A673 (cell line): ENCODE data around the gene CLEC16A. TPM values are rescaled to one million over a fixed set of nuclear protein-coding genes. Genes with fewer than 3 reads are reported as not detected.
A peak's percentile ranks its signal among the peaks of the same experiment; 100 is the strongest.

Experiments used
- BruUV-seq: library from RNA; stranded (reverse); fragments of 400-500 nt; replicated peaks from 2 replicates; lab custom pipeline; 2021; lab: Mats Ljungman, UMichigan
- CTCF ChIA-PET: fragments of 300-600 bp; sonication (Branson Sonifier 250); formaldehyde crosslinking; loops from one replicate; lab custom pipeline; 2022; ENCODE audit warnings: antibody characterized with exemption; lab: Charles Lee
- POLR2A ChIA-PET: fragments of 300-600 bp; sonication (Branson Sonifier 250); formaldehyde crosslinking; loops from one replicate; lab custom pipeline; 2022; ENCODE audit warnings: antibody characterized with exemption; ENCODE audit not compliant: low non-redundant PET; lab: Charles Lee
- DNase-seq: peaks from one replicate; pipeline ENCODE4 v3.0.0-alpha.2; 2015; ENCODE audit warnings: low spot score
- H3K27ac ChIP-seq: fragments of 200-600 bp; sonication (generic); 2 replicates; pipeline ENCODE4 v1.5.1; 2016; ENCODE audit warnings: mixed run types, low read depth, mild to moderate bottlenecking, mixed read lengths, antibody characterized with exemption, low read length; ENCODE audit not compliant: poor library complexity, severe bottlenecking
- H3K27me3 ChIP-seq: fragments of 200-600 bp; sonication (generic); replicated peaks from 2 replicates; pipeline ENCODE4 v1.6.1; 2017; ENCODE audit warnings: mixed run types, low read depth, mild to moderate bottlenecking, mixed read lengths, antibody characterized with exemption, low read length; ENCODE audit not compliant: insufficient read depth, poor library complexity
- H3K36me3 ChIP-seq: fragments of 200-600 bp; sonication (generic); 2 replicates; pipeline ENCODE4 v1.6.1; 2016; ENCODE audit warnings: mixed run types, mild to moderate bottlenecking, mixed read lengths, antibody characterized with exemption, low read length; ENCODE audit not compliant: insufficient read depth, poor library complexity, severe bottlenecking
- H3K4me1 ChIP-seq: fragments of 200-600 bp; sonication (generic); 2 replicates; pipeline ENCODE4 v1.6.1; 2017; ENCODE audit warnings: mixed run types, mild to moderate bottlenecking, mixed read lengths, antibody characterized with exemption, low read length; ENCODE audit not compliant: insufficient read depth, poor library complexity, severe bottlenecking
- H3K4me3 ChIP-seq: fragments of 200-600 bp; sonication (generic); 2 replicates; pipeline ENCODE4 v1.5.1; 2016; ENCODE audit warnings: low read depth, mixed run types, mild to moderate bottlenecking, mixed read lengths, low read length; ENCODE audit not compliant: poor library complexity, severe bottlenecking
- H3K9me3 ChIP-seq: fragments of 200-600 bp; sonication (generic); 2 replicates; pipeline ENCODE4 v1.6.1; 2016; ENCODE audit warnings: mixed run types, low read depth, mild to moderate bottlenecking, mixed read lengths, antibody characterized with exemption, low read length; ENCODE audit not compliant: poor library complexity, severe bottlenecking
- CTCF ChIP-seq: fragments of 300-800, 200-600 bp; sonication (generic); conservative IDR thresholded peaks from 2 replicates; pipeline ENCODE4 v1.5.1; 2017; ENCODE audit warnings: low read depth, mild to moderate bottlenecking, antibody characterized with exemption, low read length, moderate library complexity, mixed read lengths
- EZH2 ChIP-seq: fragments of 200-600 bp; sonication (generic); IDR thresholded peaks from 2 replicates; pipeline ENCODE4 v1.6.1; 2017; ENCODE audit warnings: borderline replicate concordance, low read depth, mild to moderate bottlenecking, mixed read lengths, antibody characterized with exemption, low read length; ENCODE audit not compliant: poor library complexity, severe bottlenecking
- intact Hi-C: fragments of 100-400 bp; cut with micrococcal nuclease; formaldehyde crosslinking; loops from one replicate; pipeline ENCODE4 v1.10.0; 2022; ENCODE audit not compliant: unreplicated experiment
- total RNA-seq: library from RNA; stranded (reverse); gene quantifications from 2 replicates; pipeline ENCODE4 v1.2.3, GENCODE V29; 2021

CLEC16A gene
- total RNA-seq, 1 experiment from 2014 or later = 23.4 TPM

DNA sequence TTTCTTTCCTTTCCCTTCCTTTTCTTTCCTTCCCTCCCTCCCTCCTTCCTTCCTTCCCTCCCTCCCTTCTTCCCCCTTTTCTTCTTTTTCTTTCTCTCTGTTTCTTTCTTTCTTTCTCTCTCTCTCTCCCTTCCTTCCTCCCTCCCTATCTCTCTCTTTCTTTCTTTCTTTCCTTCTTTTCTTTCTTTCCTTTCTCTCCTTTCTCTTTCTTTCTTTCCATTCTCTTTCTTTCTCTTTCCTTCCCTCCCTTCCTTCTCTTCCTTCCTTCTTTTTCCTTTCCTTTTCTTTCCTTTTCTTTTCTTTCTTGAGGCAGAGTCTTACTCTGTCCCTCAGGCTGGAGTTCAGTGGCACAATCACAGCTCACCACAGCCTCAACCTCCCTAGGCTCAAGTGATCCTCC, 33.1 kb upstream of the CLEC16A start:
- Histone ChIP-seq H3K9me3 (no peaks in the 10 kb centered on the region), H3K4me1 (no peaks in the 10 kb centered on the region), H3K36me3 (no peaks in the 10 kb centered on the region), H3K27ac (no peak overlapping the region), H3K4me3 (no peak overlapping the region), H3K27me3 (no peaks in the 10 kb centered on the region)
- no peak for DNase-seq
- intact Hi-C loops = no loop called here
- ChIA-PET CTCF (no interaction called here), POLR2A (no interaction called here)
- no TSS peak for BruUV-seq
- TF ChIP-seq EZH2 = no peak
- no peak for TF ChIP-seq CTCF

DNA sequence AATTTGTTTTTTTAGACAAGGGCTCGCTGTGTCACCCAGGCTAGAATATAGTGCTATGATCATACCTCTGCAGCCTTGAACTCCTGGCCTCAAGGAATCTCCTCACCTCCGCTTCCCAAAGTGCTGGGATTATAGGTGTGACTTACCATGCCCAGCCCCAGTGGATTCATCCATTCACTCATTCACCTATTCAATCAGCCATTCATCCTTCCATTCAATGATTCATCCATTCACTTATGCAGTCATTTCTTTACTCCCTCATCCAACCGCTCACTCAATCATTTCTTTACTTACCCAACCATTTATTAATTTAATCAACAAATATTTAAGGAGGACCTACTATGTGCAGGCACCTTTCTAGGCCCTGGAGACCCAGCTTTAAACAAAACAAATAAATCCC, 27.8 kb upstream of the CLEC16A start:
- no peak overlapping the region for H3K27ac ChIP-seq
- H3K4me1 ChIP-seq = no peaks in the 10 kb centered on the region
- ChIA-PET POLR2A (no interaction called here), CTCF (no interaction called here)
- intact Hi-C loops = loop anchor here (5.0 kb wide), 1 partner anchor 174 kb away; the partner anchor contains the start of gene NUBP1
- BruUV-seq = no TSS peak
- H3K27me3 ChIP-seq = no peaks in the 10 kb centered on the region
- no peak for TF ChIP-seq EZH2
- TF ChIP-seq CTCF = no peak
- no peaks in the 10 kb centered on the region for H3K9me3 ChIP-seq
- no peak overlapping the region for H3K4me3 ChIP-seq
- no peaks in the 10 kb centered on the region for H3K36me3 ChIP-seq
- DNase-seq = no peak

GRCh38 chr16:10918294-10919002, 25.9 kb upstream of the CLEC16A start:
- no peaks in the 10 kb centered on the region for H3K4me1 ChIP-seq
- no TSS peak for BruUV-seq
- H3K4me3 ChIP-seq = no peak overlapping the region
- no peak for TF ChIP-seq EZH2
- peak; percentile 89 for TF ChIP-seq CTCF
- no peaks in the 10 kb centered on the region for H3K36me3 ChIP-seq
- intact Hi-C loops = loop anchor here (2.0 to 5.0 kb wide), 2 partner anchors 176 to 404 kb away; partner anchors contain the start of gene NUBP1
- H3K27me3 ChIP-seq = no peaks in the 10 kb centered on the region
- CTCF ChIA-PET = interaction anchor here (0.6 to 1.1 kb wide), 4 partner anchors 97 to 1861 kb away, joined by 3 to 4 read pairs (median 4); partner anchors contain the start of gene NUBP1
- POLR2A ChIA-PET = no interaction called here
- no peaks in the 10 kb centered on the region for H3K9me3 ChIP-seq
- DNase-seq = peak; percentile 88
- no peak overlapping the region for H3K27ac ChIP-seq
